K562 (cell line): ENCODE data around the gene RPL15. TPM values are rescaled to one million over a fixed set of nuclear protein-coding genes. Genes with fewer than 3 reads are reported as not detected.

ENCODE experiments used
- ATAC-seq: fragments of 200-7000 bp; cut with Tn5 transposase; 3 replicates; pipeline ENCODE4 v1.9.1; 2020; ENCODE audit warnings: moderate library complexity
- BruUV-seq: library from RNA; stranded (reverse); fragments of 400-500 nt; replicated peaks from 2 replicates; lab custom pipeline; 2021; lab: Mats Ljungman, UMichigan
- CTCF ChIA-PET: fragments of 300-600 bp; formaldehyde crosslinking; extraction: SDS; loops from one replicate; lab custom pipeline; 2021; ENCODE audit warnings: low intra/inter-chr PET ratio; lab: Yijun Ruan, JAX
- POLR2A ChIA-PET: fragments of 300-600, 350-650 bp; sonication (Branson Sonifier 250); formaldehyde crosslinking; extraction: SDS; loops from one replicate; lab custom pipeline; 2021; ENCODE audit warnings: antibody characterized with exemption, inconsistent platforms; lab: Yijun Ruan, JAX
- DNase-seq, 4 experiments: peaks; one replicate each; pipeline versions ENCODE4 v3.0.0 to v3.0.0-alpha.2; 2011 to 2018; ENCODE audit warnings: low spot score in 3 of 4, mixed read lengths in 3 of 4; ENCODE audit errors: extremely low read depth in 1 of 4
- FAIRE-seq: peaks from 2 replicates; lab custom pipeline; 2011; peaks lifted over from hg19 to GRCh38; lab: Jason Lieb, UNC
- H2AFZ ChIP-seq: 2 replicates; pipeline ENCODE4 v1.6.0; 2011; ENCODE audit warnings: low read depth, low read length, control low read depth, inconsistent platforms
- H3K27ac ChIP-seq: fragments of 200-600 bp; 3 replicates; pipeline ENCODE4 v1.8.0; 2011; ENCODE audit warnings: low read depth, mild to moderate bottlenecking, control low read depth, inconsistent platforms, low read length, moderate library complexity, mixed read lengths; ENCODE audit errors: extremely low read depth
- H3K27me3 ChIP-seq, 2 experiments: fragments of 300-600 bp in 1 of 2; 2 replicates in 1 of 2; 3 replicates in 1 of 2; pipeline versions ENCODE4 v1.6.0 to v1.8.0; 2011; ENCODE audit warnings: inconsistent platforms in 2 of 2, low read length in 2 of 2, mild to moderate bottlenecking in 1 of 2, mixed read lengths in 1 of 2, moderate library complexity in 1 of 2; ENCODE audit not compliant: control insufficient read depth in 2 of 2, insufficient read depth in 2 of 2
- H3K36me3 ChIP-seq: fragments of 300-600 bp; 3 replicates; pipeline ENCODE4 v1.8.0; 2011; ENCODE audit warnings: mild to moderate bottlenecking, low read length, inconsistent platforms; ENCODE audit not compliant: control insufficient read depth, insufficient read depth
- H3K4me1 ChIP-seq, 2 experiments: fragments of 200-600 bp in 1 of 2; replicated peaks in 1 of 2; 2 replicates in 1 of 2; 3 replicates in 1 of 2; pipeline versions ENCODE4 v1.5.1 to v1.8.0; 2011; ENCODE audit warnings: inconsistent platforms in 2 of 2, low read length in 2 of 2, mild to moderate bottlenecking in 1 of 2, mixed read lengths in 1 of 2, moderate library complexity in 1 of 2; ENCODE audit not compliant: control insufficient read depth in 2 of 2, insufficient read depth in 2 of 2
- H3K4me2 ChIP-seq: 2 replicates; pipeline ENCODE4 v1.6.1; 2011; ENCODE audit warnings: low read length, control low read depth, inconsistent platforms, mixed read lengths; ENCODE audit not compliant: insufficient read depth
- H3K4me3 ChIP-seq: fragments of 200-600 bp; sonication (generic), shearing (Covaris generic); 2 replicates; pipeline ENCODE4 v1.5.1; 2016; ENCODE audit warnings: control low read depth, inconsistent platforms
- H3K79me2 ChIP-seq: fragments of 200-600 bp; 3 replicates; pipeline ENCODE4 v1.8.0; 2011; ENCODE audit warnings: low read length, inconsistent platforms; ENCODE audit not compliant: control insufficient read depth, insufficient read depth
- H3K9ac ChIP-seq, 2 experiments: 2 replicates each; pipeline versions ENCODE4 v1.6.0 to v1.6.1; 2011; ENCODE audit warnings: low read depth in 2 of 2, low read length in 2 of 2, control low read depth in 1 of 2, inconsistent platforms in 1 of 2, mild to moderate bottlenecking in 1 of 2, mixed read lengths in 1 of 2; ENCODE audit not compliant: insufficient read depth in 1 of 2
- H3K9me1 ChIP-seq: one replicate; pipeline ENCODE4 v1.6.0; 2011; ENCODE audit warnings: inconsistent platforms, mild to moderate bottlenecking, low read length, moderate library complexity; ENCODE audit not compliant: control insufficient read depth, insufficient read depth
- H3K9me3 ChIP-seq: replicated peaks from 2 replicates; pipeline ENCODE4 v1.5.1; 2011; ENCODE audit warnings: low read depth, low read length, inconsistent platforms; ENCODE audit not compliant: control insufficient read depth, insufficient read depth
- H4K20me1 ChIP-seq: replicated peaks from 2 replicates; pipeline ENCODE4 v1.6.1; 2011; ENCODE audit warnings: low read length, inconsistent platforms, mixed read lengths; ENCODE audit not compliant: control insufficient read depth, insufficient read depth
- CUX1 ChIP-seq: fragments of 200-800 bp; sonication (Bioruptor generic); IDR thresholded peaks from 2 replicates; pipeline ENCODE4 v1.6.1; 2016; ENCODE audit warnings: missing genetic modification characterization, missing compliant biosample characterization
- GATA2 ChIP-seq: sonication (generic); formaldehyde crosslinking; IDR thresholded peaks from 2 replicates; pipeline ENCODE4 v1.4.0; 2020; ENCODE audit warnings: mild to moderate bottlenecking, missing genetic modification reagents
- ILF3 ChIP-seq: fragments of 450-650 bp; IDR thresholded peaks from 2 replicates; pipeline ENCODE4 v1.6.1; 2018; ENCODE audit warnings: antibody characterized with exemption, mild to moderate bottlenecking, moderate library complexity, borderline replicate concordance
- TBP ChIP-seq: optimal IDR thresholded peaks from 2 replicates; pipeline ENCODE3; 2011; ENCODE audit warnings: low read depth, low read length, improper control_type of control experiment
- ZNF146 ChIP-seq: IDR thresholded peaks from one replicate; pipeline ENCODE4 v1.6.1; 2018; ENCODE audit warnings: missing compliant biosample characterization; ENCODE audit not compliant: unreplicated experiment
- in situ Hi-C: fragments of 300-500 bp; cut with MboI; formaldehyde crosslinking; loops from 4 replicates; pipeline ENCODE4 v1.15.0; 2018; ENCODE audit warnings: inconsistent platforms, mixed read lengths
- intact Hi-C: fragments of 100-400 bp; cut with micrococcal nuclease; formaldehyde crosslinking; loops from 2 replicates; pipeline ENCODE4 v1.14.2; 2022
- polyA plus RNA-seq, 8 experiments: library from polyadenylated mRNA; depleted of rRNA in 4 of 8; stranded (reverse) in 5 of 8; unstranded in 3 of 8; fragments of >200 nt; fragmentation: Nextera tagmentation in 2 of 8; fragmentation: Illumina TruSeq in 1 of 8; extraction: Ambion mirVana in 2 of 8; extraction: Trizol in 1 of 8; gene quantifications; 2 replicates each; pipeline versions ENCODE4 v1.2.1 to v1.2.3, GENCODE V29; 2011 to 2014; ENCODE audit warnings: inconsistent platforms in 1 of 8, missing spikeins in 1 of 8
- total RNA-seq, 7 experiments: library from RNA; depleted of rRNA in 6 of 7; stranded (reverse); fragments of >200 nt in 6 of 7; fragmentation: Illumina TruSeq in 2 of 7; extraction: Trizol in 2 of 7; gene quantifications; 2 replicates each; pipeline versions ENCODE4 v1.2.1 to v1.2.3, GENCODE V29; 2011 to 2021; ENCODE audit warnings: low replicate concordance in 1 of 7

The RPL15 gene
- total and polyA plus RNA-seq, 9 of the 15 experiments (the other 6 are each of a cell fraction or from before 2014, with no cell fraction given), result 2,393 to 8,850 (median 3,928) TPM

- Histone ChIP-seq H3K36me3 (no peaks in the 10 kb centered on the region), H3K9me1 (no peaks in the 10 kb centered on the region), H3K9ac (no peak overlapping the region), H3K4me3 (no peak overlapping the region), H3K9me3 (no peaks in the 10 kb centered on the region), H3K27me3 (no peaks in the 10 kb centered on the region), H3K4me2 (no peak overlapping the region), H3K79me2 (no peaks in the 10 kb centered on the region), H3K4me1 (peaks cover 11 to 33% of the 10 kb centered on the region in 2 experiments), H3K27ac (no peak overlapping the region; the same call in 2 of the 3 replicates), H4K20me1 (no peaks in the 10 kb centered on the region), H2AFZ (0 out of 2 replicates have a peak overlapping the region, but pooled peaks have one; percentile 25)
- POLR2A ChIA-PET, result interaction anchor here (1.0 to 3.9 kb wide), 3 partner anchors 11 to 33 kb away, joined by 3 to 11 read pairs (median 4); partner anchors contain the start of genes NKIRAS1 and RPL15
- BruUV-seq, result no TSS peak
- no peak for ATAC-seq
- in situ Hi-C loops (no loop called here), intact Hi-C loops (no loop called here)
- FAIRE-seq, result no peak
- TF ChIP-seq GATA2 (CRISPR knock-in tag), result no peak
- TF ChIP-seq TBP, result no peak
- TF ChIP-seq ZNF146, result no peak
- TF ChIP-seq ILF3, result 0 out of 2 replicates have a peak, but pooled peaks have one; percentile 14
- no peak for TF ChIP-seq CUX1 (CRISPR knock-in tag)
- CTCF ChIA-PET, result no interaction called here
- DNase-seq, result no peak
Measured at GRCh38 chr3:23950293-23950692, 33.4 kb downstream of the RPL15 start.
